Gastroesophageal sphincter (tissue), 4 donors: ENCODE results near the gene SIAH2. TPM values are rescaled to one million over a fixed set of nuclear protein-coding genes. Genes with fewer than 3 reads are reported as not detected.
A peak's percentile ranks its signal among the peaks of the same experiment; 100 is the strongest.

Experiments
- ATAC-seq: fragments of 150-250 bp; one replicate; pipeline ENCODE4 v1.9.1; 2016; ENCODE audit warnings: mild to moderate bottlenecking, moderate library complexity
- H3K27ac ChIP-seq, 4 donors: fragments of 200-600 bp; sonication (generic) in 3 of 4; 1 replicate in 3 of 4; 2 replicates in 1 of 4; pipeline ENCODE4 v1.5.1; 2016 to 2019
- H3K27me3 ChIP-seq: fragments of 200-600 bp; sonication (generic); one replicate; pipeline ENCODE4 v1.5.1; 2019
- H3K36me3 ChIP-seq, 2 donors: fragments of 200-600 bp; sonication (generic); one replicate each; pipeline ENCODE4 v1.5.1; 2019; ENCODE audit warnings: control low read depth in 1 of 2
- H3K4me1 ChIP-seq, 3 donors: fragments of 200-600 bp; sonication (generic); 1 replicate in 2 of 3; 2 replicates in 1 of 3; pipeline ENCODE4 v1.5.1; 2016 to 2019; ENCODE audit warnings: control low read depth in 2 of 3
- H3K4me3 ChIP-seq, 2 donors: fragments of 200-600 bp; sonication (generic); one replicate each; pipeline ENCODE4 v1.5.1; 2019; ENCODE audit warnings: mild to moderate bottlenecking in 1 of 2, moderate library complexity in 1 of 2
- H3K9me3 ChIP-seq, 3 donors: fragments of 200-600 bp; sonication (generic); one replicate each; pipeline ENCODE4 v1.5.1; 2017 to 2019; ENCODE audit warnings: control low read depth in 2 of 3
- EP300 ChIP-seq: sonication (generic); formaldehyde crosslinking; IDR thresholded peaks from one replicate; pipeline ENCODE4 v1.6.1; 2017; ENCODE audit warnings: antibody characterized with exemption, mild to moderate bottlenecking
- POLR2A ChIP-seq, 2 donors: fragments of 450-650 bp; IDR thresholded peaks; one replicate each; pipeline ENCODE4 v1.6.1; 2017; ENCODE audit warnings: antibody characterized with exemption in 2 of 2, mild to moderate bottlenecking in 2 of 2, moderate library complexity in 1 of 2
- POLR2AphosphoS5 ChIP-seq: sonication (generic); formaldehyde crosslinking; IDR thresholded peaks from one replicate; pipeline ENCODE4 v1.6.1; 2017; ENCODE audit warnings: antibody characterized with exemption
- WGBS, 2 donors: methylation state at CpG; one replicate each; pipeline ENCODE4 v1.1.5; 2018; ENCODE audit warnings: low coverage in 1 of 2; 5-methylcytosine and 5-hydroxymethylcytosine counted together
- total RNA-seq, 4 donors: library from RNA; depleted of rRNA; stranded (reverse); fragments of >200 nt; gene quantifications; one replicate each; pipeline ENCODE4 v1.1.0, GENCODE V29; 2016
- TF ChIP-seq, protein P1 (sequence below), 4 experiments: fragments of 200-600 bp in 2 of 4; fragments of 450-650 bp in 2 of 4; sonication (generic) in 1 of 4; IDR thresholded peaks; one replicate each; pipeline ENCODE4 v1.5.1; 2017 to 2019; ENCODE audit warnings: antibody characterized with exemption in 4 of 4, mild to moderate bottlenecking in 2 of 4, moderate library complexity in 2 of 4

SIAH2 gene
- total RNA-seq, 4 donors from 2014 or later, result 26.0 to 36.1 (median 28.5) TPM

DNA sequence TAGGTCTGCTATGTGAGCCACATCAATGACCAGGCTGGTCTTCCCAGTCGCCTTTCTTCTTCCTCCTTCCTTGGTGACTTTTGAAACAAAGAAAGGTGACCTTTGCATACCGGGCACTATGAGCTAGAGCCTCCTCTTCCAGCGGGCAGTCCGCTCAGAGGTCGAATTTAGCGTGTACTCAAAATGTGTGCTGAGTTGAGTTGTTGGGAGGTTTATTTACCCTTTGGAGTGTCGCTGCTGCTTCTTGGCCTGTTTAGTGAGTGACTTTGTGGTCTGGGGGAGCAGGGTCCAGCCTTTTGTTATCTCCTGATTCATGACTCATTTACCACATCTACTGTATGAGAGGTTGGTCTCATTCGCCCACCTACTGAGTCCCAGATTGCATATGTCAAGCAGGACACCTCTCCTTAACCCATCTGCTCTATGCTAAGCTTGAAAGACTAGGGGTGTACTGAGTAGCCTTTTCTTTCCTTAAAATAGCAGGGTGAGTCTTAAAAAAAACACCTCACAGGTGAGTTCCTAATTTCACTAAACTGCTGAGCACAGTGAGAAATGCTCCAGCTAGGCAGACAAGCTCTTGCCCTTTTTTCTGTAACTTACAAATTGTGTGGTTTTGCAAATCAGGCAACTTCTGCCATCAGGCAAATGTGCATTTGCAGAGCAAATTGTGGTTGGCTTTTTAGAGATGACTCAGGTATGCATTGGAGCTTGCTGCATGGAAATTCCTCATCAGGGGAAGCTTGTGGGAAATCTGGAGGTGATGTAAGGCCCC, 3.2 kb upstream of the SIAH2 start:
- Histone ChIP-seq H3K27me3 (no peaks in the 10 kb centered on the region), H3K4me1 (peaks cover 0 to 17% (median 3%) of the 10 kb centered on the region in 3 donors), H3K4me3 (no peak overlapping the region), H3K9me3 (no peaks in the 10 kb centered on the region), H3K27ac (no peak overlapping the region), H3K36me3 (no peaks in the 10 kb centered on the region)
- ATAC-seq, result no peak
- WGBS, 2 donors, result 89 to 92% methylated on average over 6 to 8 of the region's 8 CpGs
- TF ChIP-seq POLR2A (IDR thresholded peaks at IDR 0.05) (no peak), POLR2AphosphoS5 (no peak), EP300 (no peak)
- TF ChIP-seq, protein P1, sequence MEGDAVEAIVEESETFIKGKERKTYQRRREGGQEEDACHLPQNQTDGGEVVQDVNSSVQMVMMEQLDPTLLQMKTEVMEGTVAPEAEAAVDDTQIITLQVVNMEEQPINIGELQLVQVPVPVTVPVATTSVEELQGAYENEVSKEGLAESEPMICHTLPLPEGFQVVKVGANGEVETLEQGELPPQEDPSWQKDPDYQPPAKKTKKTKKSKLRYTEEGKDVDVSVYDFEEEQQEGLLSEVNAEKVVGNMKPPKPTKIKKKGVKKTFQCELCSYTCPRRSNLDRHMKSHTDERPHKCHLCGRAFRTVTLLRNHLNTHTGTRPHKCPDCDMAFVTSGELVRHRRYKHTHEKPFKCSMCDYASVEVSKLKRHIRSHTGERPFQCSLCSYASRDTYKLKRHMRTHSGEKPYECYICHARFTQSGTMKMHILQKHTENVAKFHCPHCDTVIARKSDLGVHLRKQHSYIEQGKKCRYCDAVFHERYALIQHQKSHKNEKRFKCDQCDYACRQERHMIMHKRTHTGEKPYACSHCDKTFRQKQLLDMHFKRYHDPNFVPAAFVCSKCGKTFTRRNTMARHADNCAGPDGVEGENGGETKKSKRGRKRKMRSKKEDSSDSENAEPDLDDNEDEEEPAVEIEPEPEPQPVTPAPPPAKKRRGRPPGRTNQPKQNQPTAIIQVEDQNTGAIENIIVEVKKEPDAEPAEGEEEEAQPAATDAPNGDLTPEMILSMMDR (IDR thresholded peaks at IDR 0.05), result no peak

DNA sequence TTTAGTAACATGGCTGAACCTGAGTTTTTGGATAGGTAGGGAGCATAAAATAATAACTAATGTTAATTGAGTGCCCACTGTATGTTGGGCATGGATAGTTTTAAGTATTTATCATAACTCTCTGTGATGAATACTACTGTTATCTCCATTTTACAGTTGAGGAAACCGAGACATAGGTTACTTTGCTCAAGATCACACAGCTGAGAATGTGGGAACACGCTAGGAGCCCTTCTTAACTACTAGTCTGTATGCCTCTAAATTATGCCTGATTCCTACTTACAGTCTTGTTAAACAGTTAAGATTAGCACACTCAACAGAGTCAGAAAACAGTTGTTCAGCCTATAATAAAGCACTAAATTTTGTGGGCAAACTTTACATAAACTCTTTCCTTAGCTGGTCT, 2.0 kb upstream of the SIAH2 start:
- Histone ChIP-seq H3K9me3 (no peaks in the 10 kb centered on the region), H3K36me3 (no peaks in the 10 kb centered on the region), H3K27ac (peak overlapping the region in 3 of 4 donors; percentile 96 to 99 (median 97)), H3K4me1 (peaks cover 0 to 28% (median 3%) of the 10 kb centered on the region in 3 donors), H3K4me3 (no peak overlapping the region), H3K27me3 (no peaks in the 10 kb centered on the region)
- TF ChIP-seq, protein P1 (IDR thresholded peaks at IDR 0.05), result no peak
- no peak for TF ChIP-seq POLR2A (IDR thresholded peaks at IDR 0.05)
- no peak for TF ChIP-seq EP300
- TF ChIP-seq POLR2AphosphoS5, result no peak
- ATAC-seq, result no peak
- 96 to 100% methylated on average over 1 to 2 of the region's 2 CpGs for WGBS, 2 donors

DNA sequence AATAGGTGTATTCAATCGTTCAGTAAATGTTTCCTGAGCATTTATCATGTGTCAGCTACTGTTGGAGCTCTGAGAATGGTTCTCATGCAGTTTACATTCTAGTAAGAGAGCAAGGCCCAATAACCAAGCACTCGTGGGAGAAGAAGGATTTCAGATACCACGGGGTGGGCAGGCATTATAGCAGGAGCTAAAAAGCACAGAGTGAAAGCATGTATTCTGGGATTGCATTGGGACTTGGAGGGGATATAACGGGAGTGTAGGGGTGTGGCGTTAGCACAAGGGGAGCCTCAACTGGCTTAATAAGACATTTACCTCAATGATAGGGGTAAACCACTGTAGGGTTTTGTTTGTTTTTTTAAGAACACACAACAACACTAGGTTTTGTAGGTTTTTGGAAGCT, 1.6 kb upstream of the SIAH2 start:
- Histone ChIP-seq H3K4me1 (peaks cover 0 to 32% (median 3%) of the 10 kb centered on the region in 3 donors), H3K4me3 (peak overlapping the region in 1 of 2 donors; percentile 96), H3K27me3 (no peaks in the 10 kb centered on the region), H3K9me3 (no peaks in the 10 kb centered on the region), H3K36me3 (no peaks in the 10 kb centered on the region), H3K27ac (peak overlapping the region in 3 of 4 donors; percentile 96 to 99 (median 97))
- WGBS, 2 donors, result 40 to 52% methylated on average over 5 of the region's 5 CpGs
- TF ChIP-seq POLR2A (IDR thresholded peaks at IDR 0.05) (no peak), EP300 (no peak), POLR2AphosphoS5 (no peak)
- TF ChIP-seq, protein P1 (IDR thresholded peaks at IDR 0.05), result no peak
- ATAC-seq, result no peak

DNA sequence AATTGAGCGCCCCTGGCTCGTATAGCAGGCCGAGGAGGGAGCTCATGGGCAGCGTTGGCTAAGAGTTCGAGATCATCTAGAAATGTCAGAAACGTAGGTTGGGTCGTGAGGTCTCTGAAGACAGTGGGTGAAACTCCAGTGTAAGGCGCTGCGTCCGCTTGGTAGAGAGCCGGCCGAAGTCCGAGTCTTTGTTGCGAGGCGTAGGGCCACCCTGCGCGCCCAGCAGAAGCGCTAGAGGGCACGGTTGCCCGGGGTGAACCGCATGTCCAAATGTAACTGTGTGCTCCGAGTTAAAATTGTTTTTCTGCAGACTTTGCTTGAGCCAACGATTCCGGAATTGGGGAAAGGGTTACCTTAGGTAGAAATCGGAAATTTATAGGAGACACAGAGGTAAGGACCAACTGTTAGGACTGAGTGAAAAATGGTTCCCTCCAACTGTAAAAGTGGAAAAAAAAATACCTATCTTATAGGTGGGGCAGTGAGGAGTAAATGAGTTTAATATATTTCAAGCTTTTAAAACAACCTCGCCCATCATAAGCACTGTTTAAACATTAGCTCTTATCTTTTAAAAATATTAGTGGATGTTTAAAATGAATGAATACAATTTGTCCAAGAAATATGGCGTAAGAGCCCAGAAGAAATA, 993 bp upstream of the SIAH2 start:
- WGBS, 2 donors, result 9 to 21% methylated on average over 7 to 13 of the region's 27 CpGs

More for the DNA sequence above, 993 bp upstream of the SIAH2 start:
- H3K27ac ChIP-seq, result peak overlapping the region; percentile 96 to 99 (median 98)
- peaks cover 0 to 38% (median 3%) of the 10 kb centered on the region in 3 donors for H3K4me1 ChIP-seq
- TF ChIP-seq EP300 (no peak), POLR2A (IDR thresholded peaks at IDR 0.05) (no peak), POLR2AphosphoS5 (peak; percentile 50)
- TF ChIP-seq, protein P1 (IDR thresholded peaks at IDR 0.05), result peak; percentile 28 to 74 (median 54)
- ATAC-seq, result peak; percentile 52
- H3K27me3 ChIP-seq, result no peaks in the 10 kb centered on the region
- no peaks in the 10 kb centered on the region for H3K9me3 ChIP-seq
- H3K4me3 ChIP-seq, result peak overlapping the region; percentile 73 to 96
- H3K36me3 ChIP-seq, result peaks cover 0 to 4% of the 10 kb centered on the region in 2 donors
